Measurements from ENCODE around the gene UGT2B17.
"Not testable (repeated sequence)": the region's sequence is repeated elsewhere in the genome, so short reads cannot be mapped to it uniquely, and the experiment has no call there.

UGT2B17 gene

GRCh38 chr4:68576272-68577125 lies at the start of gene UGT2B17:
Gene UGT2B17, minus strand, starts transcription at chr4:68576322. Its CDS starts 7,838 bp downstream, at chr4:68568484.
- no peak for DNase-seq (ENCODE audit: low read depth)

GRCh38 chr4:68622731-68623130 lies 46.6 kb upstream of the UGT2B17 start:
- DNase-seq (ENCODE audit: low read depth) = not testable (repeated sequence)

- no peak for DNase-seq (ENCODE audit: low read depth)
Observed at GRCh38 chr4:68617003-68617698, 41.0 kb upstream of the UGT2B17 start.

GRCh38 chr4:68615699-68616422 lies 39.7 kb upstream of the UGT2B17 start:
- DNase-seq (ENCODE audit: low read depth) = no peak

- no peak for DNase-seq (ENCODE audit: low read depth)
Observed at GRCh38 chr4:68613752-68614151, 37.6 kb upstream of the UGT2B17 start.

GRCh38 chr4:68606240-68606639 lies 30.1 kb upstream of the UGT2B17 start:
- no peak for DNase-seq (ENCODE audit: low read depth)

GRCh38 chr4:68599150-68599549 lies 23.0 kb upstream of the UGT2B17 start:
- DNase-seq (ENCODE audit: low read depth) = no peak

- DNase-seq (ENCODE audit: low read depth) = no peak
Observed at GRCh38 chr4:68597482-68597881, 21.4 kb upstream of the UGT2B17 start.

GRCh38 chr4:68594678-68595077 lies 18.6 kb upstream of the UGT2B17 start:
- DNase-seq (ENCODE audit: low read depth) = no peak

- DNase-seq (ENCODE audit: low read depth) = no peak
Observed at GRCh38 chr4:68593112-68593511, 17.0 kb upstream of the UGT2B17 start.

GRCh38 chr4:68592673-68593072 lies 16.6 kb upstream of the UGT2B17 start:
- DNase-seq (ENCODE audit: low read depth) = no peak

GRCh38 chr4:68591204-68591603 lies 15.1 kb upstream of the UGT2B17 start:
- DNase-seq (ENCODE audit: low read depth) = no peak

GRCh38 chr4:68589790-68590189 lies 13.7 kb upstream of the UGT2B17 start:
- DNase-seq (ENCODE audit: low read depth) = no peak

- DNase-seq (ENCODE audit: low read depth) = no peak
Observed at GRCh38 chr4:68582339-68582717, 6.2 kb upstream of the UGT2B17 start.

GRCh38 chr4:68581383-68582338 lies 5.5 kb upstream of the UGT2B17 start:
- no peak for DNase-seq (ENCODE audit: low read depth)

- DNase-seq (ENCODE audit: low read depth) = no peak
Observed at GRCh38 chr4:68577590-68577989, 1.5 kb upstream of the UGT2B17 start.

- not testable (repeated sequence) for DNase-seq (ENCODE audit: low read depth)
Observed at GRCh38 chr4:68575636-68576035, 486 bp downstream of the UGT2B17 start.

- DNase-seq (ENCODE audit: low read depth) = no peak
Observed at GRCh38 chr4:68575081-68575480, 1.0 kb downstream of the UGT2B17 start.

- DNase-seq (ENCODE audit: low read depth) = no peak
Observed at GRCh38 chr4:68572653-68573170, 3.4 kb downstream of the UGT2B17 start.

GRCh38 chr4:68570122-68570507 lies 6.0 kb downstream of the UGT2B17 start:
- DNase-seq (ENCODE audit: low read depth) = no peak

- no peak for DNase-seq (ENCODE audit: low read depth)
Observed at GRCh38 chr4:68569466-68570121, 6.5 kb downstream of the UGT2B17 start.
